COLO668 (cell line): ENCODE measurements around the gene CDK10.
"Not testable (repeated sequence)": the region's sequence is repeated elsewhere in the genome, so short reads cannot be mapped to it uniquely, and the experiment has no call there.

Source experiments
- DNase-seq: peaks from one replicate; lab custom pipeline; 2025; ENCODE audit not compliant: unreplicated experiment; lab: John Stamatoyannopoulos, UW

CDK10 gene

DNA sequence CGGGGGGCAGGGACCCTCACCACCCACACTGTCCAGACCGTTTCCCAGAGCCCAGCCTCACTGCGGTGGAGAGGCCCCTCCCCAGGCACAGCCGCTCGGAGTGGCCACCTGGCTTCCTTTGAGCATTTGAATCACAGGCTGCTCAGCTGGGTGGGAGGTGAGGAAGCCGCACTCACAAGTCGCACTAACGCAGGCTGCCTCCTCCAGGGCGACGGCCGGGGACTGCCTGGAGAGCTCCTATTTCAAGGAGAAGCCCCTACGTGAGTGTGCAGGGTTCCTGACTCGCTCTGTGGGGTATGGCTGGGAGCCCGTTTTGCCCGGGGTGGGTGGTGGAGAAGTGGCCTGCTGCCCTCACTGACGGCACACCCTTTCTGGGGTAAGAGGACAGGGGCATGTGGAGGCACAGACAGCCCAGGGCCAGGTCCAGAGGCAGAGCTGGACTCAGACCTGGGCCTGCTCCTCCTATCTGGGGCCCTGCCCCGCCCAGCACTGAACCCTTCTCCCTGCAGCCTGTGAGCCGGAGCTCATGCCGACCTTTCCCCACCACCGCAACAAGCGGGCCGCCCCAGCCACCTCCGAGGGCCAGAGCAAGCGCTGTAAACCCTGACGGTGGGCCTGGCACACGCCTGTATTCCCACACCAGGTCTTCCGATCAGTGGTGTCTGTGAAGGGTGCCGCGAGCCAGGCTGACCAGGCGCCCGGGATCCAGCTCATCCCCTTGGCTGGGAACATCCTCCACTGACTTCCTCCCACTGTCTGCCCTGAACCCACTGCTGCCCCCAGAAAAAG, 8.8 kb downstream of the CDK10 start:
- DNase-seq = no peak

DNA sequence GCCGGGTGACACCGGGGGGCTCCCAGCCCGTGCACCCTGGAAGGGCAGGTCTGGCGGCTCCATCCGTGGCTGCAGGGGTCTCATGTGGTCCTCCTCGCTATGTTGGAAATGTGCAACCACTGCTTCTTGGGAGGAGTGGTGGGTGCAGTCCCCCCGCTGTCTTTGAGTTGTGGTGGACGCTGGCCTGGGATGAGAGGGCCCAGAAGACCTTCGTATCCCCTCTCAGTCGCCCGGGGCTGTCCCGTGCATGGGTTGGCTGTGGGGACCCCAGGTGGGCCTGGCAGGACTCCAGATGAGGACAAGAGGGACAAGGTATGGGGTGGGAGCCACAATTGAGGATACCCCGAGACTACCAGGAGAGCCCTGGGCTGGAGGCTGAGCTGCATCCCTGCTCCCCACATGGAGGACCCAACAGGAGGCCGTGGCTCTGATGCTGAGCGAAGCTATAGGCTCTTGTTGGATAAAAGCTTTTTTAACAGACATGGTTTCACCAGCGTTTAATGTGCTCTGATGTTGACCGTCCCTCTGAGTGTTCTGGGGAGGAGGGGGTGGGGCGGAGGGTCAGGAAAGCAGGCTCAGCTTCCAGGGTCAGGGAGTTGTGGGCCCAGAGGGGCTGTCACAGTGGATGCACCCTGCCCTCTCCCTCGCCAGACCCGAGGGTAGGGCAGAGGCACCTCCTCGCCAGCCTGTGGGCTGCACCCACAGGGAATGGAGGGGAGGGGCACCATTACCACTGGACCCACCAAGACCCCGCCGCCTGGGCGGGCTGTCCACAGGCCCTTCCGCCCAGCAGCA, 9.6 kb downstream of the CDK10 start:
- DNase-seq = no peak

DNA sequence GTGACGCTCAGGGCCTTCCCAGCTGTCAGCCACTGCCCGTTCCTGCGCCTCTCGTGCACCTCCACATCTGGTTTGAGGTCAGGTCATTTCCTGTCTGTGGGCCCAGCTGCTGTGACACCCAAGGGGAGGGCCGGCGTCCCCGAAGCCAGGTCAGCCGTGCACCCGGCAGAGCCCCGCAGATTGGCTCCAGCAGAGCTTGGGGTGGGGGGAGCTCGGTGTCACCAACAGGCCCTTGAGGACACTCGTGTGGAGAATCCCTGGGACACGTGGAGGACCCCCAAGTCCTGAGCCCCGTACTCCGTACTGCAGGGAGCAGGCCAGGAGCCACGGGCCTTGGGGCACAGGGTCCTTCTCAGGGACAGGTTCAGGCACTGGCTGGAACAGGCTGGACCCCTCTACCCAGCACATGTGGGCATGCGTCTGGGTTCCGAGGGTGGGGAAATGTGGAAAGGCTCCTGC, 10.2 kb downstream of the CDK10 start:
- DNase-seq = no peak

DNA sequence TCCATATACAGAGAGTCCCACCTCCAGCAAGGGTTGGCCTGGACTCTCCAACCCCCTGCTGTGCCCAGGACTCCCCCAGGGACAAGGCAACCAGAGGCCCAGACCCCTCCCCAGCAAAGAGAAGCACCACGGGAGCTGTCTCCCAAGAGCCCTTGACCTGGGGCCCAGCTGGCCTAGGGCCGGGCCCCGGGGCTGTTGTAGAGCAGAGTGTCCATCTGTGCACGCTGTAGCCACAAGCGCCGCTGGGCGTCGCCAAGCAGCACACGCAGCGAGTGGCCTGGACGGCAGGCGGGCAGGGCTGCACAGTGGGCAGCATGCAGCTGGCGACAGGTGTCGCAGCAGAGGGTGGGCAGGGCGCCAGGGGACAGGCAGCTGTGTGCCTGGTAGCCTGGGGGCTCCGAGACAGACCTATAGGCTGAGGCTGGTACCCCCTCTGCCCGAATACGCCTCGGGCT, 10.7 kb downstream of the CDK10 start:
- DNase-seq = peak; percentile 83

DNA sequence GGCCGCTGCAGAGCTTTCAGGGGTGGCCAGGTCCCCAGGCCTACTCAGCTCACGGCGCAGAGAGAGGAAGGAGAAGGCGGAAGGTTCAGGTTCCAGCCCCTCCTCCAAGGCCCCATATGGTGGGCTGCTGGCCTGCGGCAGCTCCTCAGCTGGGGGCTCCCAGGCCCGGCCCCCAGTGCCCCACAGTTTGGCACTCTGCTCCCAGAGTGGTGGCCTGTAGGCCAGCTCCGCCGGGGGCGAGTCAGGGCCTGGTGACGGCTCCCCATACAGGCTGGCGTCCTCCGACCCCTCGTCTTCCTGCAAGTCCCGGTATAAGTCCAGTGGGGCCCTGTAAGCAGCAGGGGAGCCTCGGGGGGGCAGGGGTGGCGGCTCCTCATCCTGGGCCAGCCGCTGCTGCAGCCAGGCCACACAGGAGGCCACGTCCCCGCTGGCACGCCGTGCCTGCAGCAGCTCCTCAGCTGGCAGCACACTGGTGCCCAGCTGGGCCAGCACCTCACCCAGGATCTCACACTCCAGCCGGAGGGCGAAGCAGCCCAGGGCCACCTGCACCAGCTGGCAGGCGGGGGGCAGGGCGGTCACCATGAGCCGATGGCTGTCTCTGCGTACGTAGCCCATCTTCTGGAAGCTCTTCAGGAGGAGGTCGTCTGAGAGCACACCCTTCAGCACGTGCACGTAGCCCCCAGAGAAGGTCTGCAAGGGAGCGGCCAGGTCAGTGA, 11.3 kb downstream of the CDK10 start:
- DNase-seq = peak; percentile 68

DNA sequence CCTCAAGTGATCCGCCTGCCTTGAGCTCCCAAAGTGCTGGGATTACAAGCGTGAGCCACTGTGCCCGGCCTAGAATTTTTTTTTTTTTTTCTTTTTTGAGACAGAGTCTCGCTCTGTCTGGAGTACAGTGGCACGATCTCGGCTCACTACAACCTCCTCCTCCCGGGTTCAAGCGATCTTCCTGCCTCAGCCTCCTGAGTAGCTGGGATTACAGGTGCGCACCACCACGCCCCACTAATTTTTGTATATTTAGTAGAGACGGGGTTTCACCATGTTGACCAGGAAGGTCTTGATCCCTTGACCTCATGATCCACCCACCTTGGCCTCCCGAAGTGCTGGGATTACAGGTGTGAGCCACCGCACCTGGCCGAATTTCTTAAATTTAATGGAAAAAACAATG, 12.2 kb downstream of the CDK10 start:
- DNase-seq = not testable (repeated sequence)

DNA sequence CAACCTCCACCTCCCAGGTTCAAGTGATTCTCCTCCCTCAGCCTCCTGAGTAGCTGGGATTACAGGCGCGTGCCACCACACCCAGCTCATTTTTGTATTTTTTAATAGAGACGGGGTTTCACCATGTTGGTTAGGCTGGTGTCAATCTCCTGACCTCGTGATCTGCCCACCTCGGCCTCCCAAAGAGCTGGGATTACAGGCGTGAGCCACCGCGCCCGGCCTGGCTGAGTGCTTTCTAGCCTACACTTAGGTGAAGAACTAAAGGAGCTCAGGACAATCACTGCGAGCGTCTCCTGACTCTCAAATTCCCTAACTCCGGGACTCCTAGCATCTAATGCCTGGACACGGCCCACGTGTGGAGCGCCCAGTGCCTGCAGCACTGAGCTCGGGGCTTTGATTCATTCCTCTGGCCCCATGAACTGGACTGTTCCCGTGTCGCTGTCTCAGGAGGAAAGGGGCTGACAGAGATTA, 13.2 kb downstream of the CDK10 start:
- DNase-seq = not testable (repeated sequence)

DNA sequence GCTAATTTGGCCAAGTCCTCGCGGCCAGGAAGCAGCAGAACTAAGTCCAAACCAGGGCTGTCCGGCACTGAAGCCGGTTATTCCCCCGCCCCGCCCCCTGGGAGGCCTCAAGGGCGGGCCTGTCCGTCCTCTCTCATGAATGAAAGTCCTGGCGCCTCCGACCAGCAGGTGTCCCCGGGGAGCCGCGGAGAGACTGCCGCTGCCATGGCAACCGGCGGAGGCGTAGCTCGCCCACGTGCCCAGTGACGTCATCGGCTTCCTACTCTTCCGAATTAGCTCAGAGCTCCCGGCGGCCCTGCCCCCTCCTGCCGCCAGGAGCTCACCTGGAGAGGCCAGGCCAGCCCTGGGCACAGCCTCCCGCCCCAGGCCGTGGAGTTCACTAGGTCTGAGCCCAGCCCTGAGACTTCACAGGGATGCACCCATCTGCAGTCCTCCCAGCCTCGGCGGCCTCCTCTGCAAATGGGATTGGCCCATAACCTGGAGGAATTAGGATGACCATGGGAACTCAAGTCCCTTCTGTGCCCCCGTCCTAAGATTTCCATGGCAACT, 13.7 kb downstream of the CDK10 start:
- DNase-seq = peak; percentile 100

DNA sequence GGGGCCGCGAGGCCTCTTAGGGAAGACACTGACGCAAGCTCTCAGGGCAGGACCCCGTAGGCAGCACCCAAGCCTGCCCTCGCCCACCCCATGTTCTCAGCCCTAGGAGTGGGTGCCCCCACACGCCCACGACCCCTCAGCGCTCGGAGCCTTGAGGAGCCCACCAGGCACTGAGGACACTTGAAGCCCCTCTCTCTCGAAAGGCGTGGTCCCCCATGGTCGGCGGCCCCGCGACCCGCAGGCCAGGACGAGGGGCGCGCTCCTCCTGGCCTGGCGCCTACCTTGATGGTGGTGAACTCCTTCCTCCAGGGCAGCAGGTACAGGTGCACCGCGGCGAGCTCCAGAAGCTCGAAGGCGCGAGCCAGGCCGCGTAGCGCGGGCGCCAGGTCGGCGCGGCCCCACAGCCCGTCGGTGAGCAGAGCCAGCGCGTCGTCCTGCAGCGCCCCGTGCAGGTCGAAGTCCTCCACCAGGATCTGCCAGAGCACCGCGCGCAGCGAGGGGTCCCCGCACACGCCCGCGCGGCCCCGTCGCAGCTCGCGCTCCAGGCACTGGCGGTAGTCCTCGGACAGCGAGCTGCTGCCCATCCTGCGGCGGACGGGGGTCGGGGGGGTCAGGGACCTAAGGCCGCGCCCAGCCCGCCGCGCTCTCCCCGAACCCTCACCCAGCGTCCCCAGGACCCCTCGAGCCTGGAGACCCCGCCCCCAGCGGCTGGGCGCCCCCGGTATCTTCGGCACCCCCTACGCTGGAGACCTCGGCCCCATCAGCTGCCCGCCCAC, 14.3 kb downstream of the CDK10 start:
- peak; percentile 86 for DNase-seq

DNA sequence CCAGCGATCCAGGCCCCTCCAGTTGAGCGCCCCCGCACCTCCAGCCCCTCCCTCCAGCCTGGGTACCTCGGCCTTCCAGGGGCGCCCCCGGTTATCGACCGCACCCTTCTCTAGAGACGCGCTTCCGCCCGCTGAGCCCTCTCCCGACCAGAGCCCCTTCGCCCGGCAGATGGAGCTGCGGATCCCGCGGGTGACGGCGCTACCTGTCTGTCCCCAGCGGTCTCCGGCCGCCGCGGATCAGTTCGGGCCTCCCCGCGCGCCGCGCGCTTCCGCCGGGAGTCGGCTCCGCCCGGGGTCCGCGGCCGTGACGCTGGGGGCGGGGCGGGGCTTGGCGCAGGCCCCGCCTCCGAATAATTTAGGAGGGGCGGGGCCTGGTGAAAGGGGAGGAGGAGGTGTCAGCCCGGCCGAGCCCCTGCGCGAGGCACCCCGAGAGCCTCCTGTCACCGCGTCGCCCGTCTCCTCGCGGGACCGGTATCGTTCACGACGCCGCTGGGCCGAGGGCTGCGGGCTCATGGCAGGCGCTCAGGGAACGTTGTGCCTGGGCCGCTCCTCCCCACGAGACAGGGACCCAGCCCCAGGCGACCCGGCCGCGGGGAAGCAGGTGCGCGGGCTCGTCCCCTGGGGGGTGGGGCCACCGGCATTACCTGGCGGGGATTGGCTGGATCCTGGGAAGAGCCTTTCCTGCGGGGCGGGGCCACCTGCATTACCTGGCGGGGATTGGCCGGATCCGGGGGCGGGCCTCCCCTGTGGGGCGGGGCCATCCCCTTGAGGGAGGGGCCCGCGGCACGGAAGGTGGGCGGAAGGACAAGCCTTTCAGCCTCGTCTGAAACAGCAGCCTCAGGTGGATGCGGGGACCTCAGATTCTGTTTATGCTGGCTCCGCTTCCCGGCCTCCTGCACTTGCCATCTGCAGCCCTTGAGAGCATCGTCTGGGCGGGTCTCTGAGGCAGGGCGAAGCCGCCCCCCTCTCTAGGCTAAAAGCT, 15.2 kb downstream of the CDK10 start, which contains the start of gene SPATA2L:
Gene SPATA2L (minus strand): TSS at position 281 of the 982 bp plus-strand sequence. CDS start 473 bp downstream, outside the sequence.
- peak; percentile 99 for DNase-seq

DNA sequence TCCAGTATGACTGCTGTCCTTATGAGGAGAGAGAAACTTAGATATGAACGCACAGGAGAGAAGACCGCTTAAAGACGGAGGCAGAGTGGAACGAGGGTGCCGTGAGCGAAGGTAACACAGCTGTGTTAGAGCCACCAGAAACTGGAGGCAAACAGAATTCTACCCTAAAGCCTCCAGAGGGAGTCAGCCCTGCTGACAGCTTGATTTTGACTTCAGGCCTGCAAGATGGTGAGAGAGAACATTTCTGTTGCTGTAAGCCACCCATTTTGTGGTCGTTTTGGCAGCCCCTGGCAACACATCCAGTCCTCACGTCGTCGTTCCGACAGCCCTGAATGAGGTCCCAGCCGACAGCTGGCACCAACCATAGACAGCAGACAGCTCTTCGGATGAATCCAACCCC, 17.8 kb downstream of the CDK10 start:
- no peak for DNase-seq

DNA sequence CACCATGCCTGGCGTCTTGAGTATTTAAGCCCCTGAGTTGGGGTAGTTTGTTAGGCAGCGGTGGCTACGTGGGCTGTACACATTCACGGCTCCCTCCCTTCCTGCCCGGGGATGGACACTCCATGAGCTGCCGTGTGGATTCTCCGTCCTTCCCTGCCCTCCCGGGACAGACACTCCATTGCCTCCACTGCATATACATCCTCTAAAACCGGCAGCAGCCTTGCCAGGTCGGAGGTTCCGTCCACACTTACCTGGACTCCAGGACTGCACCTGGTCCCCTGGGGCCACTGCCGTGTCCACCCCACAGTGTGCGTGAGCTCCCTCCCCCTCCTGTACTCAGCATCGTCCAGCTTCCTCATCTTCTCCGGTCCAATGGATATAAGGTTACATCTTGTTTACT, 18.5 kb downstream of the CDK10 start:
- DNase-seq = no peak

DNA sequence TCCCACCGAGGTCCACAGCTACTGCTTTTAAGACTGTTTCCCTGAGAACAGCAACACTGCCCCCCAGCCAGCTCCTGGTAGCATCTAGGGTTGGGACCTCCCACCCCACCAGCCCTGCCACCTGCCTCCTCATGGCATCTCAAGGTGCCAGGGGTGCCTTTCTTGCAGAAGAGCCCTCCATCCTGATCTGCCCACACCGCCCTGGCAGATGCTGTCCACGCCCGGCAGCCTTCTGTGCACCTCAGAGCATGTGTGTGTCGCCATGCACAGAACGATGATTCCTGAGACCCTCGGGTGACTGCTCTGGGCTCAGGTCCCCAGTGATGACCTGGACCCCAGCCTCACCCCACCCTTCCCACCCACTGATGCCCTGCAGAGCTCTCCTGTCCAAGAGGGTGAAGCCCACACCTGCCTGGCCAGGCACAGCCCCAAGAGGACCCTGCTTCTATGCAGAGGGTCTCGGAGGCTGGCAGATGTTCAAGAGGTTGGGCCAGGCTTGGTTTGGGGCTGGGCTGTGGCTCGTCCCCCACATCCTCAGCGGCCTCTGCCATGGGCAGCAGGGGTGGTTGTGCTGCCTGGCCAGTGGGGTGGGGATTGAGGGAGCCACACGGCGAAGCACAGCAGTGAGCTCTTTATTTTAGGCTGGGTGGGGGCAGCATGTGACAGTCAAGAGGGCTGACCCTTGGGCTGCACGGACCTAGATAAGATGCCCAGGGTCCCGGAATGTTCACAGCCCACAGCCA, 20.2 kb downstream of the CDK10 start:
- DNase-seq = no peak

DNA sequence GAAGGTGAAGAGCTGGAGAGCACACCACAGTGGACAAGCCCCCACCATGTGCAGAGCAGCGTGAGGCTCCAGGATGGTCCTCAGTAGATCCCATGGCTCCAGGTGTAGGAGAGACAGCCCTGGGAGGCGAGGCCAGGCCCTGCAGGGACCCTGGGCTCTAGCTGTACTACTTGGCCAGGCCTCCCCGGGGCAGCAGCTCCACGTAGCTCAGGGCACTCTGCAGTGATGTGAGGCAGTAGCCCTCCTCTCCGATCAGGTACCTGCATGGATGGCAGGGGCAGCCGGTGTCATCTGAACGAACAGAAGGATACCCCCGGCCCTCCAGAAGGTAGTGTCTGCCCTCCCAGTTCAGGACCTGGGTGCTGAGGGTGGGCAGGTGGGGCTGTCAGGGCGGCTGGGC, 21.2 kb downstream of the CDK10 start:
- no peak for DNase-seq

DNA sequence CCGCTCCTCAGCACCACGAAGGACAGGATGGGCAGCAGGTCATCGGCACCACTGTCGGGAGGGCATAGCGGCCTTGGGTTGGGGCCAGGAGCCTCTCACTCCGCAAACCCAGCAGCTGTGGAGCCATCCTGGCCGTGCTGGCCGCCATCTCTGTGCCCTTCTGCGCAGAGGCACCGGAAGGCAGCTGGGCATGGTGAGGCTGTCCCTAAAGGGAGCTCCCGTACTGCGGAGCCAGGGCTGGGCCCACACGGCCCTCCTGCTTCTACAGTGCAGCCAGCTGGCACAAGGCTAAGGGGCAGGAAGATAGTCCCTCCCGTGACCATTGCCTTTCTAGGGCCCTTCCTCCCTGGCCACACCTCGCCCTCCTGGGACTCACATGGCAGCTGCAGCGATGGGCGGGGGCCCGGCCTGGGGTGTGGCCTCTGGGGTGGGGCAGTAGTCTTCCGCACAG, 22.0 kb downstream of the CDK10 start:
- no peak for DNase-seq

DNA sequence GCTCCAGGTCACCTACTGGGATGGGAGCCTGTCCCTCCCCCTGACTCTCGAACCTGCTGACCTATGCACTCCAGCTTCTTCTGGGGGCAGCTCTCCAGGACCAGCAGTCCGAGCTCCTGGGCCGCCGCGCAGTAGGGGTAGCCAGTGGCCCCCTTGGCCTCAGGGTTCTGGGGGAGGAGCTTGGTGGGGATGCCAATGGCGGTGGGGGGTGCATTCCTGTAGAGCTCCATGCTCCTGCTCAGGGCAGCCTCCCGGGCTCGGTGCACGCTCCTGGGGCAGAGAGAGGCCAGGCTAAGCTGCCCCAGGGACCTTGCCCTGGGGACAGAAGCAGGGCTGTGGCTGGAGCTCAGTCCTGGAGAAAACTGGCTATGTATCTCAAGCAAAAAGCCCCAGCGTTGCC, 22.7 kb downstream of the CDK10 start:
- no peak for DNase-seq

DNA sequence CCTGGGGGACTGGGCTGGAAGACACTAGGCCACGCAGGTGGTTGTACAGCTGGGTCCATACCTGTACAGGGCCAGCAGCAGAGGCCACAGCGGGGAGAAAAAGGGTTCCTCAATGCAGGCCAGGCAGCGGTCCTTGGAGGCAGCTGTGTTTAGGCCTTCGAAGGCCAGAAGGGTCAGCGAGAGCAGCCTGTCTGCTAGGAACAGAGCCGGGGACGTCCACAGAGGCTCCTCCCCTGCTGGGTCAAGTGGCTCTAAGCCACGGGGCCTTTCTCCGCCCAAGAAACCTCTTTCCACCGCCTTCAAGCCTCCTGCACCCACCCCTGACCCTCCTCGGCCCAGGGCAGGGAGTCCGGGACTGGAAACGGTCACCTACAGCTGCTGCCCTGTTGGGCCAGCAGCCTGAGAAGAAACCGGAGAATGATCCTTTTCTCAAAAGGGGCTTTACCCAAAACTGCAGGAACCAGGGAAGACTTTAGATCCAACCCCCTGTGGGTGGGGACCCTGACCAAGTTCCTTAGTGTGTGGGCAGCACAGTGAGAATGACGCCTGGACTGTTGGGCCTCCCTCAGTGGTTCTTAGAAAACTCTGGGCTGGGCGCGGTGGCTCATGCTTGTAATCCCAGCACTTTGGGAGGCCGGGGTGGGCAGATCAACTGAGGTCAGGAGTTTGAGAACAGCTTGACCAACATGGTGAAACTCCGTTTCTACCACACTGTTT, 23.4 kb downstream of the CDK10 start:
- DNase-seq = no peak
